Left ventricle myocardium superior (tissue), 1 donor: ENCODE results near the gene BTBD7. TPM values are rescaled to one million over a fixed set of nuclear protein-coding genes. Genes with fewer than 3 reads are reported as not detected.

Source experiments
- ATAC-seq: fragments of 200-7000 bp; cut with Tn5 transposase; one replicate; pipeline ENCODE4 v1.9.1; 2020; ENCODE audit warnings: mild to moderate bottlenecking, moderate library complexity
- DNase-seq: peaks from one replicate; pipeline ENCODE4 v3.0.0-alpha.2; 2020
- intact Hi-C: fragments of 100-400 bp; cut with micrococcal nuclease; formaldehyde crosslinking; loops from one replicate; pipeline ENCODE4 v1.11.0; 2022
- total RNA-seq: library from RNA; stranded (reverse); fragmentation: NEBNext Ultra II Directional; extraction: Animal tissue kit (Norgen Biotek cat#: 25700); gene quantifications from one replicate; pipeline ENCODE4 v1.2.1, GENCODE V29; 2021
- donor health status: DM: no; HTN: yes; CAD: no; lungs with severe emphysema.

Gene BTBD7
- total RNA-seq, 1 donor from 2014 or later = 25.5 TPM

- DNase-seq (no peak), ATAC-seq (no peak)
- intact Hi-C loops = no loop called here
These were observed 112.3 kb downstream of the BTBD7 start for GRCh38 chr14:93220509-93220908.

GRCh38 chr14:93219103-93219726 lies 113.6 kb downstream of the BTBD7 start:
- intact Hi-C loops = no loop called here
- peak; percentile 64 for ATAC-seq

GRCh38 chr14:93214598-93214997 lies 118.2 kb downstream of the BTBD7 start:
- ATAC-seq (no peak), DNase-seq (no peak)
- intact Hi-C loops = no loop called here

More at GRCh38 chr14:93219103-93219726, 113.6 kb downstream of the BTBD7 start:
- no peak for DNase-seq

GRCh38 chr14:93212432-93212831 lies 120.4 kb downstream of the BTBD7 start:
- DNase-seq (no peak), ATAC-seq (no peak)
- intact Hi-C loops = no loop called here

GRCh38 chr14:93207468-93208308 lies 125.1 kb downstream of the BTBD7 start:
- peak; percentile 70 for DNase-seq
- intact Hi-C loops = no loop called here
- peak; percentile 80 for ATAC-seq

- ATAC-seq (peak; percentile 99), DNase-seq (peak; percentile 95)
- intact Hi-C loops = no loop called here
These were observed 125.9 kb downstream of the BTBD7 start, which contains the start of the genes GON7 and UBR7 for GRCh38 chr14:93206793-93207467. GON7 (minus strand) TSS chr14:93207065; CDS start chr14:93207037, 28 bp downstream. UBR7 (plus strand) TSS chr14:93207256; CDS start chr14:93207292, 36 bp downstream.

- DNase-seq (no peak), ATAC-seq (no peak)
- intact Hi-C loops = no loop called here
These were observed 131.6 kb downstream of the BTBD7 start for GRCh38 chr14:93201155-93201704.

GRCh38 chr14:93200553-93200952 lies 132.3 kb downstream of the BTBD7 start:
- ATAC-seq (peak; percentile 34), DNase-seq (no peak)
- intact Hi-C loops = no loop called here

- DNase-seq (no peak), ATAC-seq (no peak)
- intact Hi-C loops = no loop called here
These were observed 133.8 kb downstream of the BTBD7 start for GRCh38 chr14:93199031-93199430.

GRCh38 chr14:93195316-93195999 lies 137.4 kb downstream of the BTBD7 start:
- intact Hi-C loops = no loop called here
- no peak for DNase-seq
- ATAC-seq = peak; percentile 72

Other genes starting within 250 kb of the BTBD7 start
- 136 TPM for gene ITPK1, start 217.1 kb downstream of the BTBD7 start, total RNA-seq
- gene MOAP1, start 148.1 kb downstream of the BTBD7 start, total RNA-seq = 54.6 TPM
- gene LYSET, start 147.7 kb downstream of the BTBD7 start, total RNA-seq = 21.3 TPM
- gene GON7, start 126.0 kb downstream of the BTBD7 start, total RNA-seq = 16.2 TPM
- gene UBR7, start 125.8 kb downstream of the BTBD7 start, total RNA-seq = 22.1 TPM
- 0.55 TPM for gene COX8C, start 14.1 kb upstream of the BTBD7 start, total RNA-seq
- gene UNC79, start 97.9 kb upstream of the BTBD7 start, total RNA-seq = 0.25 TPM